ENCODE data around the gene PWP2. TPM values are rescaled to one million over a fixed set of nuclear protein-coding genes. Genes with fewer than 3 reads are reported as not detected.
"Not testable (repeated sequence)": the region's sequence is repeated elsewhere in the genome, so short reads cannot be mapped to it uniquely, and the experiment has no call there.

The PWP2 gene
- total RNA-seq, 1 experiment from 2014 or later = 6.4 TPM

- not testable (repeated sequence) for DNase-seq (ENCODE audit: low read depth)
Observed at GRCh38 chr21:44138039-44138438, 30.8 kb downstream of the PWP2 start.

GRCh38 chr21:44139787-44140551 lies 32.8 kb downstream of the PWP2 start:
- not testable (repeated sequence) for DNase-seq (ENCODE audit: low read depth)

- not testable (repeated sequence) for DNase-seq (ENCODE audit: low read depth)
Observed at GRCh38 chr21:44140552-44140932, 33.3 kb downstream of the PWP2 start.

- DNase-seq (ENCODE audit: low read depth) = not testable (repeated sequence)
Observed at GRCh38 chr21:44142470-44142869, 35.3 kb downstream of the PWP2 start.

- DNase-seq (ENCODE audit: low read depth) = not testable (repeated sequence)
Observed at GRCh38 chr21:44143380-44143779, 36.2 kb downstream of the PWP2 start.

GRCh38 chr21:44143996-44144395 lies 36.8 kb downstream of the PWP2 start:
- DNase-seq (ENCODE audit: low read depth) = not testable (repeated sequence)

GRCh38 chr21:44144784-44145602 lies 37.8 kb downstream of the PWP2 start:
- not testable (repeated sequence) for DNase-seq (ENCODE audit: low read depth)

GRCh38 chr21:44145616-44146015 lies 38.4 kb downstream of the PWP2 start:
- DNase-seq (ENCODE audit: low read depth) = not testable (repeated sequence)

- not testable (repeated sequence) for DNase-seq (ENCODE audit: low read depth)
Observed at GRCh38 chr21:44147108-44147507, 39.9 kb downstream of the PWP2 start.

GRCh38 chr21:44150255-44150654 lies 43.1 kb downstream of the PWP2 start:
- not testable (repeated sequence) for DNase-seq (ENCODE audit: low read depth)

- not testable (repeated sequence) for DNase-seq (ENCODE audit: low read depth)
Observed at GRCh38 chr21:44153214-44153888, 46.2 kb downstream of the PWP2 start.

GRCh38 chr21:44153889-44154228 lies 46.7 kb downstream of the PWP2 start:
- not testable (repeated sequence) for DNase-seq (ENCODE audit: low read depth)

GRCh38 chr21:44154816-44155230 lies 47.6 kb downstream of the PWP2 start:
- not testable (repeated sequence) for DNase-seq (ENCODE audit: low read depth)

GRCh38 chr21:44155231-44155993 lies 48.2 kb downstream of the PWP2 start:
- DNase-seq (ENCODE audit: low read depth) = not testable (repeated sequence)

- not testable (repeated sequence) for DNase-seq (ENCODE audit: low read depth)
Observed at GRCh38 chr21:44155994-44156380, 48.8 kb downstream of the PWP2 start.

- not testable (repeated sequence) for DNase-seq (ENCODE audit: low read depth)
Observed at GRCh38 chr21:44157439-44158081, 50.4 kb downstream of the PWP2 start.

GRCh38 chr21:44158082-44158468 lies 50.9 kb downstream of the PWP2 start:
- not testable (repeated sequence) for DNase-seq (ENCODE audit: low read depth)

- DNase-seq (ENCODE audit: low read depth) = not testable (repeated sequence)
Observed at GRCh38 chr21:44159349-44160297, 52.4 kb downstream of the PWP2 start.

GRCh38 chr21:44160298-44160672 lies 53.1 kb downstream of the PWP2 start:
- DNase-seq (ENCODE audit: low read depth) = not testable (repeated sequence)

GRCh38 chr21:44160821-44161220 lies 53.6 kb downstream of the PWP2 start:
- not testable (repeated sequence) for DNase-seq (ENCODE audit: low read depth)
